Measurements from ENCODE around the gene ERVH48-1.

Gene ERVH48-1

DNA sequence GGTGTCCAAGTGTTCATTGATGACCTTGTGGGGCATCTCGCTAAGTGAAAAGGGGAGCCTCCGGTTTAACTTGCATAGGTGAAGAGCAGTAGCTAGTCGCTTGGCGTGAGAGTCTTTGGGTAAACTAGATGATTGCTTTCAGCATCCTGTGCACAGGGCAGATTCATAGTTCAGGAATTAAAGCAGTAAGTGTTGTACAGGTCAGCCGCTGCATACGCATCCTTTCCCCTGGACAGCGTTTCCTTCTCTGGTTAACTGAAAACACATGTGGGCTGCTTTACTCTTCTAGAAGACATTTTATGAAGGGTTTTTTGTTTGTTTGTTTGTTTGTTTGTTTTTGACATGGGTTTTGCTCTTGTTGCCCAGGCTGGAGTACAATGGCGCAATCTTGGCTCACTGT is 20.2 kb downstream of the ERVH48-1 start:
- no peaks in the 10 kb centered on the region for H3K27me3 ChIP-seq (replicated peaks; ENCODE audit: insufficient read depth, low read length)
- DNase-seq = no peak
- peaks cover 41% of the 10 kb centered on the region for H3K79me2 ChIP-seq (ENCODE audit: low read length)
- no peaks in the 10 kb centered on the region for H3F3A ChIP-seq (ENCODE audit: insufficient read depth, low read length)
- TF ChIP-seq, protein P1, sequence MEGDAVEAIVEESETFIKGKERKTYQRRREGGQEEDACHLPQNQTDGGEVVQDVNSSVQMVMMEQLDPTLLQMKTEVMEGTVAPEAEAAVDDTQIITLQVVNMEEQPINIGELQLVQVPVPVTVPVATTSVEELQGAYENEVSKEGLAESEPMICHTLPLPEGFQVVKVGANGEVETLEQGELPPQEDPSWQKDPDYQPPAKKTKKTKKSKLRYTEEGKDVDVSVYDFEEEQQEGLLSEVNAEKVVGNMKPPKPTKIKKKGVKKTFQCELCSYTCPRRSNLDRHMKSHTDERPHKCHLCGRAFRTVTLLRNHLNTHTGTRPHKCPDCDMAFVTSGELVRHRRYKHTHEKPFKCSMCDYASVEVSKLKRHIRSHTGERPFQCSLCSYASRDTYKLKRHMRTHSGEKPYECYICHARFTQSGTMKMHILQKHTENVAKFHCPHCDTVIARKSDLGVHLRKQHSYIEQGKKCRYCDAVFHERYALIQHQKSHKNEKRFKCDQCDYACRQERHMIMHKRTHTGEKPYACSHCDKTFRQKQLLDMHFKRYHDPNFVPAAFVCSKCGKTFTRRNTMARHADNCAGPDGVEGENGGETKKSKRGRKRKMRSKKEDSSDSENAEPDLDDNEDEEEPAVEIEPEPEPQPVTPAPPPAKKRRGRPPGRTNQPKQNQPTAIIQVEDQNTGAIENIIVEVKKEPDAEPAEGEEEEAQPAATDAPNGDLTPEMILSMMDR (IDR thresholded peaks at IDR 0.05; ENCODE audit: low read length) = no peak
- no peak for TF ChIP-seq EZH2phosphoT487 (IDR thresholded peaks at IDR 0.05; ENCODE audit: low read length)
- TF ChIP-seq EZH2 (optimal IDR thresholded peaks at IDR 0.05; ENCODE audit: low read depth, low read length) = no peak
- H2AFZ ChIP-seq (ENCODE audit: low read length) = no peak overlapping the region
- no peak overlapping the region for H3K4me3 ChIP-seq (ENCODE audit: low read length)
- H3K4me2 ChIP-seq (ENCODE audit: low read depth, low read length) = no peak overlapping the region
- peaks cover 5% of the 10 kb centered on the region; the same call in 1 of the 2 replicates for H4K20me1 ChIP-seq (ENCODE audit: insufficient read depth, low read length)
- no peaks in the 10 kb centered on the region for H3K4me1 ChIP-seq (ENCODE audit: low read length)
- no peak overlapping the region for H3K9ac ChIP-seq (ENCODE audit: low read length)
- H3K27ac ChIP-seq (ENCODE audit: low read length) = no peak overlapping the region
- no peaks in the 10 kb centered on the region for H3K9me2 ChIP-seq (replicated peaks; ENCODE audit: insufficient read depth, low read length)
- H3K9me3 ChIP-seq (replicated peaks; ENCODE audit: insufficient read depth, low read length) = no peaks in the 10 kb centered on the region
- H3K36me3 ChIP-seq (replicated peaks; ENCODE audit: insufficient read depth, low read length) = peaks cover 30% of the 10 kb centered on the region

DNA sequence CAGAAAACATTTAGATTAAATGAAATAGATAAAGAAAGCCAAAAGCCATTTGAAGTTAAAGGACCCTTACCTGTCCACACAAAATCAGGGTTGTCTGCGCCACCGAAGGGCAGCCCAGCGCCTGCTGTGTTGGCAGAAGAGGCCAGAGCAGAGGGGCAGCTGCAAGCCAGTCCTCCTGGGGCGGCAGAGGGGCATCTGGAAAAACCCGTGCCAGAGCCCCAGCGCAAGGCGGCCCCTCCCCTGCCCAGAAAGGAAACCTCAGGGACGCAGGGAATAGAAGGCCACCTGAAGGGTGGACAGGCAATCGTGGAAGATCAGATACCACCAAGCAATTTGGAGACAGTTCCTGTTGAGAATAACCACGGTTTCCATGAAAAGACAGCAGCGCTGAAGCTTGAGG is 21.6 kb downstream of the ERVH48-1 start:
- no peaks in the 10 kb centered on the region for H3K27me3 ChIP-seq (replicated peaks; ENCODE audit: insufficient read depth, low read length)
- no peak for TF ChIP-seq EZH2phosphoT487 (IDR thresholded peaks at IDR 0.05; ENCODE audit: low read length)
- TF ChIP-seq, protein P1 (IDR thresholded peaks at IDR 0.05; ENCODE audit: low read length) = no peak
- no peak for TF ChIP-seq EZH2 (optimal IDR thresholded peaks at IDR 0.05; ENCODE audit: low read depth, low read length)
- no peak overlapping the region for H3K4me2 ChIP-seq (ENCODE audit: low read depth, low read length)
- peaks cover 26% of the 10 kb centered on the region for H3K36me3 ChIP-seq (replicated peaks; ENCODE audit: insufficient read depth, low read length)
- H3F3A ChIP-seq (ENCODE audit: insufficient read depth, low read length) = no peaks in the 10 kb centered on the region
- no peak overlapping the region for H3K4me3 ChIP-seq (ENCODE audit: low read length)
- no peak overlapping the region for H3K9ac ChIP-seq (ENCODE audit: low read length)
- no peak for DNase-seq
- H3K9me3 ChIP-seq (replicated peaks; ENCODE audit: insufficient read depth, low read length) = no peaks in the 10 kb centered on the region
- H3K27ac ChIP-seq (ENCODE audit: low read length) = no peak overlapping the region
- no peaks in the 10 kb centered on the region for H3K9me2 ChIP-seq (replicated peaks; ENCODE audit: insufficient read depth, low read length)
- H3K4me1 ChIP-seq (ENCODE audit: low read length) = no peaks in the 10 kb centered on the region
- peaks cover 52% of the 10 kb centered on the region for H3K79me2 ChIP-seq (ENCODE audit: low read length)
- peaks cover 5% of the 10 kb centered on the region; the same call in 1 of the 2 replicates for H4K20me1 ChIP-seq (ENCODE audit: insufficient read depth, low read length)
- H2AFZ ChIP-seq (ENCODE audit: low read length) = no peak overlapping the region

DNA sequence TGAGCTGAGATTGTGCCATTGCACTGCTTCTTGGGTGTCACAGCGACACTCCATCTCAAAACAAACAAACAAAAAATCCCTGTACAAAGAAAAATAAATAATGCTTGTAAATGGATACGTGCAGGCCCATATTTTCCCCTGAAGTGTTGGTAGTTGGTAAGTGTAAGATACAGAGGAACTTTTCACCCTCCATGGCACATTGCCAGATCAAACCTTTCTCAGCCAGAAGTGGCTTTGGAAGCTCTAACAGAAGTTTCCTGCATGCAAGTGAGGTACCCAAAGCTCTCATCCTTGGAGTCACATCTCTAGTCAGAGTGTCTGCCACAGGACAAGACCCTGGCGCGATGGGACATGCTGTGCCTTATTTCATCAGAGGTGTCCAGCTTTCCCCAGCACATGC is 25.0 kb downstream of the ERVH48-1 start:
- Histone ChIP-seq H3K27ac (ENCODE audit: low read length) (no peak overlapping the region), H4K20me1 (ENCODE audit: insufficient read depth, low read length) (peaks cover 5% of the 10 kb centered on the region; the same call in 1 of the 2 replicates), H2AFZ (ENCODE audit: low read length) (no peak overlapping the region), H3K36me3 (replicated peaks; ENCODE audit: insufficient read depth, low read length) (0 out of 2 replicates have a peak, but pooled peaks cover 24% of the 10 kb centered on the region), H3K79me2 (ENCODE audit: low read length) (peaks cover 62% of the 10 kb centered on the region), H3F3A (ENCODE audit: insufficient read depth, low read length) (no peaks in the 10 kb centered on the region), H3K27me3 (replicated peaks; ENCODE audit: insufficient read depth, low read length) (no peaks in the 10 kb centered on the region), H3K9me2 (replicated peaks; ENCODE audit: insufficient read depth, low read length) (no peaks in the 10 kb centered on the region), H3K9ac (ENCODE audit: low read length) (no peak overlapping the region), H3K4me1 (ENCODE audit: low read length) (no peaks in the 10 kb centered on the region), H3K4me2 (ENCODE audit: low read depth, low read length) (no peak overlapping the region), H3K9me3 (replicated peaks; ENCODE audit: insufficient read depth, low read length) (no peaks in the 10 kb centered on the region), H3K4me3 (ENCODE audit: low read length) (no peak overlapping the region)
- no peak for DNase-seq
- TF ChIP-seq EZH2phosphoT487 (IDR thresholded peaks at IDR 0.05; ENCODE audit: low read length) = no peak
- TF ChIP-seq, protein P1 (IDR thresholded peaks at IDR 0.05; ENCODE audit: low read length) = no peak
- no peak for TF ChIP-seq EZH2 (optimal IDR thresholded peaks at IDR 0.05; ENCODE audit: low read depth, low read length)

Data from MM.1S (cell line).